Breast epithelium (tissue), 3 donors: ENCODE data around the gene KSR2.

Experiments used
- POLR2AphosphoS5 ChIP-seq, 3 donors: sonication (generic); formaldehyde crosslinking; IDR thresholded peaks; one replicate each; pipeline ENCODE4 v1.6.1; 2017; ENCODE audit warnings: antibody characterized with exemption in 3 of 3
- TF ChIP-seq, protein P1 (sequence below), 3 donors: fragments of 450-650 bp; IDR thresholded peaks; one replicate each; pipeline ENCODE4 v1.5.1; 2016 to 2017; ENCODE audit warnings: antibody characterized with exemption in 3 of 3, mild to moderate bottlenecking in 3 of 3, moderate library complexity in 3 of 3

DNA sequence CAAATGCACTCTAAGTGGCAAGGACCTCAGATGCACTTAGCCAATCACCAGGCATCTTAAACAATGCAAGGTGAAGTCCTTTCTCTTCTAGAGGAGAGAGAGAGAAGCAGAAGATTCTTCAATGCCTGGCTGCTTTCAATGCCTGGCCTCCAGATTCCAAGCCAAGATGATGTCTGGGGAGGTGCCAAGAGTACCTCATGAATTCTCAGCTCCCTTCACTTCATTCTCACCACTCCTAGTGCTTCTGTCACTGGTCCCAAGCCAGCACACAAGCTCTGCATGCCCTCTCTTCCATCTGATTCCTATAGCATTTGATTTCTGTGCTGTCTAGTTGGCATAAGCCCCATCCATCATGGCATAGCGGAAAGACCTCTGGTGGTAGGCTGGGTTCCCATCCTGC lies 225.0 kb downstream of the KSR2 start:
- TF ChIP-seq, protein P1, sequence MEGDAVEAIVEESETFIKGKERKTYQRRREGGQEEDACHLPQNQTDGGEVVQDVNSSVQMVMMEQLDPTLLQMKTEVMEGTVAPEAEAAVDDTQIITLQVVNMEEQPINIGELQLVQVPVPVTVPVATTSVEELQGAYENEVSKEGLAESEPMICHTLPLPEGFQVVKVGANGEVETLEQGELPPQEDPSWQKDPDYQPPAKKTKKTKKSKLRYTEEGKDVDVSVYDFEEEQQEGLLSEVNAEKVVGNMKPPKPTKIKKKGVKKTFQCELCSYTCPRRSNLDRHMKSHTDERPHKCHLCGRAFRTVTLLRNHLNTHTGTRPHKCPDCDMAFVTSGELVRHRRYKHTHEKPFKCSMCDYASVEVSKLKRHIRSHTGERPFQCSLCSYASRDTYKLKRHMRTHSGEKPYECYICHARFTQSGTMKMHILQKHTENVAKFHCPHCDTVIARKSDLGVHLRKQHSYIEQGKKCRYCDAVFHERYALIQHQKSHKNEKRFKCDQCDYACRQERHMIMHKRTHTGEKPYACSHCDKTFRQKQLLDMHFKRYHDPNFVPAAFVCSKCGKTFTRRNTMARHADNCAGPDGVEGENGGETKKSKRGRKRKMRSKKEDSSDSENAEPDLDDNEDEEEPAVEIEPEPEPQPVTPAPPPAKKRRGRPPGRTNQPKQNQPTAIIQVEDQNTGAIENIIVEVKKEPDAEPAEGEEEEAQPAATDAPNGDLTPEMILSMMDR (IDR thresholded peaks at IDR 0.05): no peak
- no peak for TF ChIP-seq POLR2AphosphoS5 (IDR thresholded peaks at IDR 0.05)
